Measurements from ENCODE around the gene DCAF15.

- TF ChIP-seq CTCF (conservative IDR thresholded peaks at IDR 0.05 in 1 of 2, IDR thresholded peaks at IDR 0.05 in 1 of 2; ENCODE audit: extremely low read depth in 1 of 2, insufficient read depth in 1 of 2, low read depth in 1 of 2, low read length in 2 of 2) = no peak
- no peak for TF ChIP-seq EZH2 (IDR thresholded peaks at IDR 0.05; ENCODE audit: borderline replicate concordance, low read length)
Measured at GRCh38 chr19:13913352-13913751, 39.0 kb upstream of the DCAF15 start.

All from mammary epithelial cell (primary cell).